Osteoblast (primary cell): ENCODE measurements around the gene PLXNC1. TPM values are rescaled to one million over a fixed set of nuclear protein-coding genes. Genes with fewer than 3 reads are reported as not detected.
A peak's percentile ranks its signal among the peaks of the same experiment; 100 is the strongest.

Experiments used
- DNase-seq: peaks from one replicate; pipeline ENCODE4 v3.0.0; 2011; ENCODE audit warnings: low spot score, mixed read lengths; ENCODE audit not compliant: insufficient read length; ENCODE audit errors: missing footprints
- H2AFZ ChIP-seq: 2 replicates; pipeline ENCODE4 v1.6.0; 2011; ENCODE audit warnings: mild to moderate bottlenecking, low read length
- H3K27ac ChIP-seq: 2 replicates; pipeline ENCODE4 v1.5.1; 2011; ENCODE audit warnings: mild to moderate bottlenecking, low read depth, low read length, moderate library complexity
- H3K27me3 ChIP-seq: 2 replicates; pipeline ENCODE4 v1.6.0; 2012; ENCODE audit warnings: mild to moderate bottlenecking, control low read depth, inconsistent platforms, low read length, moderate library complexity; ENCODE audit not compliant: insufficient read depth
- H3K36me3 ChIP-seq: 2 replicates; pipeline ENCODE4 v1.5.1; 2011; ENCODE audit warnings: mild to moderate bottlenecking, low read length, control low read depth, moderate library complexity; ENCODE audit not compliant: insufficient read depth
- H3K4me1 ChIP-seq: 2 replicates; pipeline ENCODE4 v1.5.1; 2011; ENCODE audit warnings: mild to moderate bottlenecking, low read length, control low read depth, moderate library complexity; ENCODE audit not compliant: insufficient read depth
- H3K4me2 ChIP-seq: 2 replicates; pipeline ENCODE4 v1.6.0; 2011; ENCODE audit warnings: mild to moderate bottlenecking, low read length; ENCODE audit not compliant: insufficient read depth
- H3K4me3 ChIP-seq: fragments of 200-600 bp; sonication (generic); 3 replicates; pipeline ENCODE4 v1.5.1; 2012; ENCODE audit warnings: mild to moderate bottlenecking, low read length, inconsistent platforms; ENCODE audit not compliant: insufficient read depth
- H3K79me2 ChIP-seq: 2 replicates; pipeline ENCODE4 v1.6.0; 2012; ENCODE audit warnings: mild to moderate bottlenecking, low read length, control low read depth, inconsistent platforms; ENCODE audit not compliant: insufficient read depth
- H3K9me3 ChIP-seq: 2 replicates; pipeline ENCODE4 v1.5.1; 2011; ENCODE audit warnings: low read depth, low read length, control low read depth
- H4K20me1 ChIP-seq: 2 replicates; pipeline ENCODE4 v1.6.0; 2012; ENCODE audit warnings: mild to moderate bottlenecking, low read length, control low read depth; ENCODE audit not compliant: insufficient read depth
- CTCF ChIP-seq: IDR thresholded peaks from 2 replicates; pipeline ENCODE4 v1.5.1; 2011; ENCODE audit warnings: mild to moderate bottlenecking, low read depth, low read length, moderate library complexity; ENCODE audit errors: extremely low read depth
- total RNA-seq: library from RNA; depleted of rRNA; stranded (reverse); fragments of >200 nt; gene quantifications from 2 replicates; pipeline ENCODE4 v1.2.3, GENCODE V29; 2012

PLXNC1 gene
- total RNA-seq, 1 donor, result 3.3 TPM

- Histone ChIP-seq H2AFZ (no peak overlapping the region), H3K79me2 (no peaks in the 10 kb centered on the region), H3K27ac (no peak overlapping the region), H3K27me3 (no peaks in the 10 kb centered on the region), H3K4me1 (no peaks in the 10 kb centered on the region), H4K20me1 (no peaks in the 10 kb centered on the region), H3K9me3 (no peaks in the 10 kb centered on the region), H3K36me3 (no peaks in the 10 kb centered on the region), H3K4me2 (no peak overlapping the region), H3K4me3 (no peak overlapping the region)
- TF ChIP-seq CTCF, result no peak
- DNase-seq, result peak; percentile 60
Measured at GRCh38 chr12:94277426-94278000, 129.1 kb downstream of the PLXNC1 start.

GRCh38 chr12:94280063-94280462 lies 131.7 kb downstream of the PLXNC1 start:
- TF ChIP-seq CTCF, result no peak
- Histone ChIP-seq H3K27me3 (no peaks in the 10 kb centered on the region), H3K4me3 (no peak overlapping the region), H3K27ac (no peak overlapping the region), H3K4me1 (no peaks in the 10 kb centered on the region), H4K20me1 (no peaks in the 10 kb centered on the region), H3K79me2 (no peaks in the 10 kb centered on the region), H3K9me3 (no peaks in the 10 kb centered on the region), H3K4me2 (no peak overlapping the region), H2AFZ (no peak overlapping the region), H3K36me3 (no peaks in the 10 kb centered on the region)
- DNase-seq, result no peak

- Histone ChIP-seq H3K4me1 (no peaks in the 10 kb centered on the region), H2AFZ (no peak overlapping the region), H3K4me3 (no peak overlapping the region), H3K36me3 (no peaks in the 10 kb centered on the region), H3K9me3 (no peaks in the 10 kb centered on the region), H3K4me2 (no peak overlapping the region), H3K27ac (no peak overlapping the region), H4K20me1 (no peaks in the 10 kb centered on the region), H3K79me2 (no peaks in the 10 kb centered on the region), H3K27me3 (no peaks in the 10 kb centered on the region)
- DNase-seq, result peak; percentile 65
- TF ChIP-seq CTCF, result no peak
Measured at GRCh38 chr12:94282675-94283074, 134.3 kb downstream of the PLXNC1 start.

- H3K79me2 ChIP-seq, result no peaks in the 10 kb centered on the region
Measured at GRCh38 chr12:94284046-94284445, 135.7 kb downstream of the PLXNC1 start.

More at GRCh38 chr12:94284046-94284445, 135.7 kb downstream of the PLXNC1 start:
- Histone ChIP-seq H4K20me1 (no peaks in the 10 kb centered on the region), H2AFZ (no peak overlapping the region), H3K4me1 (no peaks in the 10 kb centered on the region), H3K27ac (no peak overlapping the region), H3K27me3 (no peaks in the 10 kb centered on the region), H3K36me3 (no peaks in the 10 kb centered on the region), H3K9me3 (no peaks in the 10 kb centered on the region), H3K4me3 (no peak overlapping the region), H3K4me2 (no peak overlapping the region)
- no peak for DNase-seq
- no peak for TF ChIP-seq CTCF
